Naive thymus-derived CD4-positive, alpha-beta T cell (primary cell): ENCODE results near the gene ST14. TPM values are rescaled to one million over a fixed set of nuclear protein-coding genes. Genes with fewer than 3 reads are reported as not detected.

ENCODE experiments used
- ATAC-seq: fragments of 150-1000 bp; cut with Tn5 transposase; 2 replicates; pipeline ENCODE4 v1.10.0; 2021; ENCODE audit warnings: mild to moderate bottlenecking, moderate library complexity
- CTCF ChIA-PET: fragments of 350-600 bp; sonication (Branson Sonifier 250); formaldehyde crosslinking; loops from one replicate; lab custom pipeline; 2021; ENCODE audit warnings: antibody characterized with exemption; lab: Charles Lee
- POLR2A ChIA-PET: fragments of 350-600 bp; sonication (Branson Sonifier 250); formaldehyde crosslinking; loops from one replicate; lab custom pipeline; 2021; ENCODE audit warnings: antibody characterized with exemption, inconsistent platforms; lab: Charles Lee
- DNase-seq, 9 donors: peaks; one replicate each; pipeline versions ENCODE4 v3.0.0 to v3.0.0-alpha.2; 2020 to 2022; ENCODE audit warnings: mixed read lengths in 1 of 9
- H3K27ac ChIP-seq: one replicate; pipeline ENCODE4 v1.7.0; 2013; ENCODE audit warnings: mild to moderate bottlenecking, low read depth, low read length, moderate library complexity
- H3K27me3 ChIP-seq, 2 donors: one replicate each; pipeline ENCODE4 v1.7.0; 2013; ENCODE audit warnings: low read length in 2 of 2, mild to moderate bottlenecking in 2 of 2, moderate library complexity in 2 of 2; ENCODE audit not compliant: control insufficient read depth in 2 of 2, insufficient read depth in 2 of 2
- H3K36me3 ChIP-seq, 3 experiments: 1 replicate in 2 of 3; 2 replicates in 1 of 3; pipeline ENCODE4 v1.7.0; 2013; ENCODE audit warnings: low read length in 3 of 3, mild to moderate bottlenecking in 3 of 3, moderate library complexity in 1 of 3; ENCODE audit not compliant: insufficient read depth in 3 of 3, control insufficient read depth in 2 of 3
- H3K4me1 ChIP-seq, 2 donors: one replicate each; pipeline ENCODE4 v1.7.0; 2013; ENCODE audit warnings: low read length in 2 of 2, mild to moderate bottlenecking in 2 of 2, moderate library complexity in 1 of 2; ENCODE audit not compliant: control insufficient read depth in 2 of 2, insufficient read depth in 2 of 2
- H3K4me3 ChIP-seq: 2 replicates; pipeline ENCODE4 v1.7.0; 2013; ENCODE audit warnings: mild to moderate bottlenecking, low read length
- H3K9me3 ChIP-seq, 3 experiments: 1 replicate in 2 of 3; 2 replicates in 1 of 3; pipeline ENCODE4 v1.7.0; 2013; ENCODE audit warnings: low read length in 3 of 3; ENCODE audit not compliant: control insufficient read depth in 2 of 3
- H3K27ac Mint-ChIP-seq, 9 donors: one replicate each; pipeline ENCODE4 v1.8.0; 2020 to 2022; ENCODE audit warnings: mixed read lengths in 9 of 9, mild to moderate bottlenecking in 8 of 9, moderate library complexity in 5 of 9, inconsistent platforms in 2 of 9
- H3K27me3 Mint-ChIP-seq, 5 donors: one replicate each; pipeline ENCODE4 v1.8.0; 2021 to 2022; ENCODE audit warnings: mixed read lengths in 5 of 5, mild to moderate bottlenecking in 1 of 5
- H3K36me3 Mint-ChIP-seq, 5 donors: one replicate each; pipeline ENCODE4 v1.8.0; 2020 to 2022; ENCODE audit warnings: mixed read lengths in 5 of 5, mild to moderate bottlenecking in 3 of 5, inconsistent platforms in 1 of 5
- H3K4me1 Mint-ChIP-seq, 7 donors: one replicate each; pipeline ENCODE4 v1.8.0; 2020 to 2022; ENCODE audit warnings: mixed read lengths in 7 of 7, mild to moderate bottlenecking in 3 of 7, inconsistent platforms in 1 of 7
- H3K4me3 Mint-ChIP-seq, 10 donors: one replicate each; pipeline ENCODE4 v1.8.0; 2020 to 2022; ENCODE audit warnings: mild to moderate bottlenecking in 10 of 10, mixed read lengths in 10 of 10, moderate library complexity in 6 of 10, inconsistent platforms in 2 of 10
- H3K9me3 Mint-ChIP-seq, 11 donors: one replicate each; pipeline ENCODE4 v1.8.0; 2020 to 2022; ENCODE audit warnings: mixed read lengths in 11 of 11, mild to moderate bottlenecking in 4 of 11, inconsistent platforms in 1 of 11, moderate library complexity in 1 of 11
- intact Hi-C, 2 donors: fragments of 100-400 bp; cut with micrococcal nuclease; formaldehyde crosslinking; loops; one replicate each; pipeline ENCODE4 v1.15.1; 2023
- polyA plus RNA-seq, 2 donors: library from polyadenylated mRNA; unstranded; fragments of 300-500 nt; fragmentation: Illumina TruSeq; gene quantifications; one replicate each; pipeline ENCODE4 v1.2.3, GENCODE V29; 2021
- total RNA-seq, 6 experiments: library from RNA in 5 of 6; stranded (reverse) in 5 of 6; gene quantifications; 1 replicate in 5 of 6; 2 replicates in 1 of 6; pipeline ENCODE4 v1.2.3 and lab custom pipeline; 2021 to 2026

Gene ST14
- total and polyA plus RNA-seq, 7 experiments from 2014 or later, result 0.05 to 8.8 (median 0.51) TPM; not detected in 2

DNA sequence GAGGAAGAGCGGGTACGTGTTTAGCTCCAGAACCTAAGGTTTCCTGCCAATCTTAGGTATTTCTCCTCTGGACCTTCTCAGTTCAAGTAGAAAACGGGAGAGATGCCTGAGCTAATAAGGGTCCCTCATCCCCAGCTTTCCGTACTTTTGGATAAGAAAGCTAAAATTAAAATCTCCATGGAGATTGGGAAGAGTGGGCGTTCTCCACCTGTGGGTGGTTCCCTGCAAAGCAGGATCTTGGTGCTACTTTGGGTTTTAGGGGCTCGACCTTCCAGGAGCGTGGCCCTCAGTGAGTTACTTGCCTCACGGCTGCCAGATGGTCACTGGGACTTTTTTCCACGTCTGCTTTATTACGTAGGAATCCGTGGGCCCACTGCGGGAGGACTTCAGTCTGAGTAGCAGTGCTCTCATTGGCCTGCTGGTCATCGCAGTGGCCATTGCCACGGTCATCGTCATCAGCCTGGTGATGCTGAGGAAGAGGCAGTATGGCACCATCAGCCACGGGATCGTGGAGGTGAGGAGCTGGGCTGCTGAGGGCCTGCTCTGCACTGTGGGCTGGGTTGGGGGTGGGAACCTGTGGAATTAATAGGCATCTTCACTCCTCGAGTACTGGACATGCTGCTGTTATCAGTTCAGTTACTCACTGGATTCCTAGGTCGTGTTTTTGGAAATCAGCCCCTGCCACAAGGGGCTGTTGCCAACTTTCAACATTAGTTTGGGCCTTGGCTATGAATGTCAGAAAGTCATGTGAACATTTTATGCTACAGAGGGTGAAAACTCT is 17.8 kb upstream of the ST14 start:
- ChIA-PET CTCF (no interaction called here), POLR2A (interaction anchor here (1.3 kb wide), 1 partner anchor 8 kb away, joined by 3 read pairs; no protein-coding TSS in a partner anchor)
- peaks cover 0 to 42% (median 9%) of the 10 kb centered on the region in 5 donors for H3K36me3 Mint-ChIP-seq
- H3K4me3 Mint-ChIP-seq, result no peak overlapping the region
- H3K27me3 Mint-ChIP-seq, result no peaks in the 10 kb centered on the region
- H3K4me3 ChIP-seq, result no peak overlapping the region
- peaks cover 0 to 27% (median 0%) of the 10 kb centered on the region in 3 experiments for H3K36me3 ChIP-seq
- no peak overlapping the region for H3K27ac Mint-ChIP-seq
- intact Hi-C loops, result no loop called here
- H3K27me3 ChIP-seq, result no peaks in the 10 kb centered on the region
- no peaks in the 10 kb centered on the region for H3K9me3 ChIP-seq
- no peaks in the 10 kb centered on the region for H3K9me3 Mint-ChIP-seq
- no peak for ATAC-seq
- DNase-seq, result no peak
- peaks cover 4 to 12% (median 8%) of the 10 kb centered on the region in 7 donors for H3K4me1 Mint-ChIP-seq
- H3K4me1 ChIP-seq, result peaks cover 0 to 6% of the 10 kb centered on the region in 2 donors
- H3K27ac ChIP-seq, result no peak overlapping the region

DNA sequence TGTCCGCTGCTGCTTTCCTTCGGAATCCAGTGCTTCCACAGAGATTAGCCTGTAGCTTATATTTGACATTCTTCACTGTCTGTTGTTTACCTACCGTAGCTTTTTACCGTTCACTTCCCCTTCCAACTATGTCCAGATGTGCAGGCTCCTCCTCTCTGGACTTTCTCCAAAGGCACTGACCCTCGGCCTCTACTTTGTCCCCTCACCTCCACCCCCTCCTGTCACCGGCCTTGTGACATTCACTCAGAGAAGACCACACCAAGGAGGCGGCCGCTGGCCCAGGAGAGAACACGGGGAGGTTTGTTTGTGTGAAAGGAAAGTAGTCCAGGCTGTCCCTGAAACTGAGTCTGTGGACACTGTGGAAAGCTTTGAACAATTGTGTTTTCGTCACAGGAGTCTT is 15.4 kb upstream of the ST14 start:
- no peak overlapping the region for H3K4me3 ChIP-seq
- H3K9me3 Mint-ChIP-seq, result no peaks in the 10 kb centered on the region
- no peak overlapping the region for H3K27ac Mint-ChIP-seq
- H3K4me1 ChIP-seq, result peaks cover 0 to 10% of the 10 kb centered on the region in 2 donors
- H3K4me1 Mint-ChIP-seq, result peaks cover 5 to 27% (median 19%) of the 10 kb centered on the region in 7 donors
- ATAC-seq (no peak), DNase-seq (no peak)
- H3K4me3 Mint-ChIP-seq, result no peak overlapping the region
- POLR2A ChIA-PET, result no interaction called here
- H3K27ac ChIP-seq, result no peak overlapping the region
- H3K27me3 Mint-ChIP-seq, result no peaks in the 10 kb centered on the region
- peaks cover 0 to 30% (median 5%) of the 10 kb centered on the region in 5 donors for H3K36me3 Mint-ChIP-seq
- H3K9me3 ChIP-seq, result no peaks in the 10 kb centered on the region
- CTCF ChIA-PET, result no interaction called here
- intact Hi-C loops, result no loop called here
- no peaks in the 10 kb centered on the region for H3K27me3 ChIP-seq
- H3K36me3 ChIP-seq, result peaks cover 0 to 27% (median 0%) of the 10 kb centered on the region in 3 experiments

DNA sequence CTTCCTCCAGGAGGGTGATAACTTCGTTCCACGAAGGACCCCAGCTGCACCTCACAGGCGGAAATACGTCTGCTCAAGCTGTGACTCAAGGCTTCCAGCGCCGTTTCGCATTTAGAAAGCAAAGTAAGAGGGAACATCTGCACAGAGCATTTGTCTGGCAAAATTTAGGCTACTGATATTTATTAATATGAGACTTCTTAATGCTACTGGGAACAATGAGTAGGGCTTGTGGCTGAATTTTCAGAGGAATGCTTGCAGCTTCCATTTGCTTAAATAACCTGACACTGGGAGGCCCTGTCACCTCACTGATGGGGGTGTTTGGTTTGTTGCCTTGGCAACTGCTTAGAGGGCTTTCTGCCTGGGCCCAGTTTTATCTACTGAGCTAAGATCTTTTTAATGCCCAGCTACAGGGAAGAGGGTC is 14.7 kb upstream of the ST14 start:
- H3K4me3 Mint-ChIP-seq, result peak overlapping the region in 1 of 10 donors; percentile 9
- H3K27me3 Mint-ChIP-seq, result no peaks in the 10 kb centered on the region
- Histone ChIP-seq H3K27ac (no peak overlapping the region), H3K27me3 (no peaks in the 10 kb centered on the region), H3K9me3 (no peaks in the 10 kb centered on the region), H3K4me3 (no peak overlapping the region), H3K36me3 (peaks cover 0 to 26% (median 0%) of the 10 kb centered on the region in 3 experiments), H3K4me1 (peaks cover 0 to 10% of the 10 kb centered on the region in 2 donors)
- ChIA-PET CTCF (no interaction called here), POLR2A (no interaction called here)
- peaks cover 0 to 29% (median 4%) of the 10 kb centered on the region in 5 donors for H3K36me3 Mint-ChIP-seq
- H3K27ac Mint-ChIP-seq, result peak overlapping the region in 2 of 9 donors; percentile 18 to 69
- peaks cover 5 to 27% (median 19%) of the 10 kb centered on the region in 7 donors for H3K4me1 Mint-ChIP-seq
- intact Hi-C loops, result no loop called here
- H3K9me3 Mint-ChIP-seq, result no peaks in the 10 kb centered on the region
- DNase-seq (no peak), ATAC-seq (no peak)

GRCh38 chr11:130145311-130145812 is 14.2 kb upstream of the ST14 start:
- no peaks in the 10 kb centered on the region for H3K27me3 ChIP-seq
- DNase-seq (no peak), ATAC-seq (no peak)
- Mint-ChIP-seq H3K36me3 (peaks cover 0 to 24% (median 0%) of the 10 kb centered on the region in 5 donors), H3K4me1 (peaks cover 5 to 27% (median 19%) of the 10 kb centered on the region in 7 donors), H3K9me3 (no peaks in the 10 kb centered on the region), H3K27me3 (no peaks in the 10 kb centered on the region), H3K4me3 (no peak overlapping the region), H3K27ac (peak overlapping the region in 1 of 9 donors; percentile 69)
- H3K9me3 ChIP-seq, result no peaks in the 10 kb centered on the region
- peaks cover 0 to 10% of the 10 kb centered on the region in 2 donors for H3K4me1 ChIP-seq
- H3K36me3 ChIP-seq, result peaks cover 0 to 21% (median 0%) of the 10 kb centered on the region in 3 experiments
- CTCF ChIA-PET, result interaction anchor here (0.6 kb wide), 1 partner anchor 291 kb away, joined by 3 read pairs; no protein-coding TSS in a partner anchor
- H3K27ac ChIP-seq, result no peak overlapping the region
- POLR2A ChIA-PET, result interaction anchor here (0.7 kb wide), 1 partner anchor 1090 kb away, joined by 5 read pairs; no protein-coding TSS in a partner anchor
- H3K4me3 ChIP-seq, result no peak overlapping the region
- intact Hi-C loops, result no loop called here

GRCh38 chr11:130145975-130146776 is 13.4 kb upstream of the ST14 start:
- Mint-ChIP-seq H3K4me3 (peak overlapping the region in 2 of 10 donors; percentile 38 to 49), H3K27me3 (no peaks in the 10 kb centered on the region), H3K9me3 (no peaks in the 10 kb centered on the region), H3K27ac (peak overlapping the region in 7 of 9 donors; percentile 1 to 75 (median 62)), H3K36me3 (peaks cover 0 to 22% (median 0%) of the 10 kb centered on the region in 5 donors), H3K4me1 (peaks cover 5 to 27% (median 19%) of the 10 kb centered on the region in 7 donors)
- H3K4me1 ChIP-seq, result peaks cover 0 to 10% of the 10 kb centered on the region in 2 donors
- no peaks in the 10 kb centered on the region for H3K27me3 ChIP-seq
- CTCF ChIA-PET, result interaction anchor here (0.6 to 1.4 kb wide), 6 partner anchors 14 to 381 kb away, joined by 3 to 7 read pairs (median 3); no protein-coding TSS in a partner anchor
- H3K4me3 ChIP-seq, result no peak overlapping the region
- DNase-seq (no peak), ATAC-seq (peak; percentile 37)
- no peak overlapping the region for H3K27ac ChIP-seq
- H3K9me3 ChIP-seq, result no peaks in the 10 kb centered on the region
- intact Hi-C loops, result no loop called here
- POLR2A ChIA-PET, result interaction anchor here (0.6 kb wide), 2 partner anchors 142 to 166 kb away, joined by 4 to 6 read pairs; no protein-coding TSS in a partner anchor
- peaks cover 0 to 20% (median 0%) of the 10 kb centered on the region in 3 experiments for H3K36me3 ChIP-seq

DNA sequence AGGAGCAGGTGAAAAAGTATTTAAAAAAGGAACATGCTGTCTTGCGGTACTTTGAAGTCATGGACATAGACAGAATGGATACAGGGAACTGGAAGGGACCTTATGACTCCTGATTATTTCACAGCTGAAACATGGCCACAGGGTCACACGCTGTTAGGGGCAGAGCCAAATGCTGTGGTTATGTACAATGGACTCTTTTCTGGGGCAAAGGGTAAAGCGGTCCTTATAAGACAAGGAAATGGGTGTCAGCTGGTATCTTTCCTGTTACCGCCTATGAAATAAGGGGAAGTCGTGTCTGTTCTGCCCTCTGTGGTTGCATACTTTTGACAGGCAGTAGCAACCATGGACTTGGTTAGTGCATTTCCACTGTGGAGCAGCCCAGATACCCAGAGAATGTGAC is 12.8 kb upstream of the ST14 start:
- Histone ChIP-seq H3K27me3 (no peaks in the 10 kb centered on the region), H3K9me3 (no peaks in the 10 kb centered on the region), H3K4me1 (peaks cover 0 to 10% of the 10 kb centered on the region in 2 donors), H3K36me3 (peaks cover 0 to 20% (median 0%) of the 10 kb centered on the region in 3 experiments), H3K27ac (no peak overlapping the region), H3K4me3 (no peak overlapping the region)
- H3K4me1 Mint-ChIP-seq, result peaks cover 5 to 27% (median 19%) of the 10 kb centered on the region in 7 donors
- peaks cover 0 to 15% (median 0%) of the 10 kb centered on the region in 5 donors for H3K36me3 Mint-ChIP-seq
- peak; percentile 96 for ATAC-seq
- intact Hi-C loops, result no loop called here
- H3K4me3 Mint-ChIP-seq, result peak overlapping the region in 7 of 10 donors; percentile 1 to 69 (median 32)
- ChIA-PET POLR2A (interaction anchor here (0.6 kb wide), 2 partner anchors 142 to 166 kb away, joined by 4 to 6 read pairs; no protein-coding TSS in a partner anchor), CTCF (interaction anchor here (0.6 to 1.4 kb wide), 5 partner anchors 14 to 382 kb away, joined by 3 to 7 read pairs (median 3); no protein-coding TSS in a partner anchor)
- DNase-seq, result peak in 3 of 9 donors; percentile 9 to 14 (median 10)
- no peaks in the 10 kb centered on the region for H3K9me3 Mint-ChIP-seq
- H3K27me3 Mint-ChIP-seq, result peaks cover 0 to 3% (median 0%) of the 10 kb centered on the region in 5 donors
- peak overlapping the region in 7 of 9 donors; percentile 6 to 75 (median 28) for H3K27ac Mint-ChIP-seq
